ENCODE results near the gene BCAS3.

Gene BCAS3

GRCh38 chr17:60910415-60910814 lies 232.8 kb downstream of the BCAS3 start:
- DNase-seq (ENCODE audit: low read depth) = peak; percentile 31
- TF ChIP-seq CTCF (IDR thresholded peaks at IDR 0.05; ENCODE audit: insufficient read depth, low read depth, low read length, missing control alignments) = no peak
- H3K4me3 ChIP-seq (ENCODE audit: low read length) = no peak overlapping the region

GRCh38 chr17:60914078-60914477 lies 236.4 kb downstream of the BCAS3 start:
- TF ChIP-seq CTCF (IDR thresholded peaks at IDR 0.05; ENCODE audit: insufficient read depth, low read depth, low read length, missing control alignments) = no peak
- H3K4me3 ChIP-seq (ENCODE audit: low read length) = no peak overlapping the region
- no peak for DNase-seq (ENCODE audit: low read depth)

- DNase-seq (ENCODE audit: low read depth) = no peak
- no peak for TF ChIP-seq CTCF (IDR thresholded peaks at IDR 0.05; ENCODE audit: insufficient read depth, low read depth, low read length, missing control alignments)
- no peak overlapping the region for H3K4me3 ChIP-seq (ENCODE audit: low read length)
Observed at GRCh38 chr17:60916043-60916442, 238.4 kb downstream of the BCAS3 start.

GRCh38 chr17:60920107-60920506 lies 242.5 kb downstream of the BCAS3 start:
- DNase-seq (ENCODE audit: low read depth) = no peak

GRCh38 chr17:60923000-60923399 lies 245.3 kb downstream of the BCAS3 start:
- DNase-seq (ENCODE audit: low read depth) = no peak
- no peak for TF ChIP-seq CTCF (IDR thresholded peaks at IDR 0.05; ENCODE audit: insufficient read depth, low read depth, low read length, missing control alignments)
- no peak overlapping the region for H3K4me3 ChIP-seq (ENCODE audit: low read length)

More at GRCh38 chr17:60920107-60920506, 242.5 kb downstream of the BCAS3 start:
- H3K4me3 ChIP-seq (ENCODE audit: low read length) = no peak overlapping the region
- TF ChIP-seq CTCF (IDR thresholded peaks at IDR 0.05; ENCODE audit: insufficient read depth, low read depth, low read length, missing control alignments) = no peak

GRCh38 chr17:60926466-60927183 lies 249.0 kb downstream of the BCAS3 start:
- H3K4me3 ChIP-seq (ENCODE audit: low read length) = no peak overlapping the region
- no peak for TF ChIP-seq CTCF (IDR thresholded peaks at IDR 0.05; ENCODE audit: insufficient read depth, low read depth, low read length, missing control alignments)
- DNase-seq (ENCODE audit: low read depth) = peak; percentile 13

- DNase-seq (ENCODE audit: low read depth) = no peak
- no peak overlapping the region for H3K4me3 ChIP-seq (ENCODE audit: low read length)
- no peak for TF ChIP-seq CTCF (IDR thresholded peaks at IDR 0.05; ENCODE audit: insufficient read depth, low read depth, low read length, missing control alignments)
Observed at GRCh38 chr17:60933739-60934138, 256.1 kb downstream of the BCAS3 start.
